Stimulated activated naive CD4-positive, alpha-beta T cell treated with Interleukin-2 at 50 U/mL for 16 hours (primary cell): ENCODE data around the gene SLCO1A2.
"Not testable (repeated sequence)": the region's sequence is repeated elsewhere in the genome, so short reads cannot be mapped to it uniquely, and the experiment has no call there.

Source experiments
- DNase-seq: peaks from one replicate; lab custom pipeline; 2025; lab: John Stamatoyannopoulos, UW

Gene SLCO1A2, protein sequence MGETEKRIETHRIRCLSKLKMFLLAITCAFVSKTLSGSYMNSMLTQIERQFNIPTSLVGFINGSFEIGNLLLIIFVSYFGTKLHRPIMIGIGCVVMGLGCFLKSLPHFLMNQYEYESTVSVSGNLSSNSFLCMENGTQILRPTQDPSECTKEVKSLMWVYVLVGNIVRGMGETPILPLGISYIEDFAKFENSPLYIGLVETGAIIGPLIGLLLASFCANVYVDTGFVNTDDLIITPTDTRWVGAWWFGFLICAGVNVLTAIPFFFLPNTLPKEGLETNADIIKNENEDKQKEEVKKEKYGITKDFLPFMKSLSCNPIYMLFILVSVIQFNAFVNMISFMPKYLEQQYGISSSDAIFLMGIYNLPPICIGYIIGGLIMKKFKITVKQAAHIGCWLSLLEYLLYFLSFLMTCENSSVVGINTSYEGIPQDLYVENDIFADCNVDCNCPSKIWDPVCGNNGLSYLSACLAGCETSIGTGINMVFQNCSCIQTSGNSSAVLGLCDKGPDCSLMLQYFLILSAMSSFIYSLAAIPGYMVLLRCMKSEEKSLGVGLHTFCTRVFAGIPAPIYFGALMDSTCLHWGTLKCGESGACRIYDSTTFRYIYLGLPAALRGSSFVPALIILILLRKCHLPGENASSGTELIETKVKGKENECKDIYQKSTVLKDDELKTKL

DNA sequence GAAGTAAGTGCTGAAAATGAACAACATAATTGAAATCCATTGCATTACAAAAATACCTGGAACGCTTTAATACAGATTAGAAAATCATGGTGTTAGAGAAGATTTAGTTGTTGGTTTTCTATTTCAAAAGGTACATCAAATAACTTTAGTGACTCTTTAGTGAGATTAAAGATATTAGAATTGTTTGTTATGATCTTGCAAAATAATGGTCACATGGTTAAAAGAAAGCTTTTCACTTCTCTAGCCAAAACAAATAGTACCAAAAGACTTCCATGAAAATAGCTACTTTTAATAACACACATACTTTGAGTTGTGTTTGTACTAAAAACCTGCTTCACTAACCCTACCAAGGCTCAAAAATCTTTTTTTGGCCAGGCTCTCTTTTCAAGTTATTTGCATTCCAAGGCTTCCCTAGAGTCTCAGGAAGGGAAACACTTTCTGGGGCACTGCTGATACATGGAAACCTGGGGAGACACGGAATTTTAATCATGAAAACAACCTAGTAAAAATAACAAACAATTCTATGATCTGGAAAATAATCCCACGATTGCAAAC is at the start of gene SLCO1A2:
Gene SLCO1A2, minus strand, starts transcription at position 147 of the 555 bp plus-strand sequence. CDS start 270 bp downstream, outside the sequence.
- DNase-seq, result no peak

GRCh38 chr12:21384261-21384660 is 49.5 kb upstream of the SLCO1A2 start:
- DNase-seq, result no peak

GRCh38 chr12:21381320-21381719 is 46.6 kb upstream of the SLCO1A2 start:
- not testable (repeated sequence) for DNase-seq

- no peak for DNase-seq
Observed at GRCh38 chr12:21379218-21379617, 44.5 kb upstream of the SLCO1A2 start.

GRCh38 chr12:21372602-21373001 is 37.9 kb upstream of the SLCO1A2 start, which contains the start of gene IAPP:
Gene IAPP (plus strand): TSS chr12:21372902. CDS start chr12:21373352, 450 bp downstream.
- no peak for DNase-seq

- no peak for DNase-seq
Observed at GRCh38 chr12:21370845-21371449, 36.2 kb upstream of the SLCO1A2 start.

- no peak for DNase-seq
Observed at GRCh38 chr12:21369141-21369980, 34.6 kb upstream of the SLCO1A2 start.

GRCh38 chr12:21360632-21361031 is 25.9 kb upstream of the SLCO1A2 start:
- DNase-seq, result not testable (repeated sequence)

DNA sequence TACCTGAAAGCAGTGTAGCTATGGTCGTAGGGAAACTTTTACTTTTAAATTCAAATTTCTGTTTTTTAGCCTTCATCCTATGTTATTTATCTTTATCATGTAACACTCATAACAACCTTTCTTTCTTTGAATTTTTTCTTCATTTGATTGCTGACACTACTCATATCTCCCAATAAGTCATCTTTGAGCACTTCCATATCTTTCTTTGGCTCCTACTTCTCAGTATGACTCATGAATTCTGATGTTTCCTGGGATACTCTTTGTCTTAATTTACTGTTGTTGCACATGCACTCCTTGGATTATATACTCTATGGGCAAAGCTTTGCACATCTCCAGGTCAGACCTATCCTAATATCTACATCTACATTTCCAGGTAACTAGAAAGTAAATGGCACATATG is 19.9 kb upstream of the SLCO1A2 start:
- DNase-seq, result no peak

DNA sequence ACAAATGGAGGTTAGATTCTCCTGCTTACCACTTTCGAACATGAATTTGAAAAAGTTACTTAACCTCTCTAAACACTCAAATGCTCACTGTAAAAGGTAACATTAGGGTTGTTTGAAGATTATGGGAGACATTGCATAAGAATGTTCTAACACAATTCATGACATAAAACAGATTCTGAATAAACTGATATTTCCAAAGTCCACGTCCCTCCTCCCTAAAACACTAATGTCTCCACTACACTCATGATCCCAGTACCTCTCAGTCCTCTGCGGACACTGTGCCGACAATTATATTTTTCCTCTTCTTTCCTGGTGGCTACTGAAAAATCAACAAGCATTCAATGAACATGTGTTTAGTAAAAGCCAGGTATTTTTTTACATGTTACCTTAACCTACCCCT is 19.2 kb upstream of the SLCO1A2 start:
- DNase-seq, result no peak

DNA sequence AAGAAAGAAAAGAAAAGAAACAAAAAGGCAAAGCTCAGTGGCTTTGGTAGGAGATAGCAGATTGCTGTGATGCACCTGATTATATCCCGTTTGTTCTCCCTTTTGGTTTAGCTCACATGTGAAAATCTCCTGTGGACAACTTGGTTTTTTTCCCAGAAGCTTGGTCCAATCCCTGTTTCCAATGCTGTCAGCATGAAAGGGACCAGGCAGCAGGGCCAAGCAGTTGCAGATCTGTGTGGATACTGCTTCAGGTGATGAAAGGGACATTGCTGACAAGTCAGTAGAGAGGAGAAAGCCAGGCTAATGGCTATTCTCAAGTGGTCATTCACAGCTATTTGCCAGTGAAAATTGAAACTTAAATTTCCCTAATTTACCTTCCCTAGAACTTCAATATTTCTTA is 18.8 kb upstream of the SLCO1A2 start:
- no peak for DNase-seq

- DNase-seq, result no peak
Observed at GRCh38 chr12:21350975-21351374, 16.3 kb upstream of the SLCO1A2 start.

DNA sequence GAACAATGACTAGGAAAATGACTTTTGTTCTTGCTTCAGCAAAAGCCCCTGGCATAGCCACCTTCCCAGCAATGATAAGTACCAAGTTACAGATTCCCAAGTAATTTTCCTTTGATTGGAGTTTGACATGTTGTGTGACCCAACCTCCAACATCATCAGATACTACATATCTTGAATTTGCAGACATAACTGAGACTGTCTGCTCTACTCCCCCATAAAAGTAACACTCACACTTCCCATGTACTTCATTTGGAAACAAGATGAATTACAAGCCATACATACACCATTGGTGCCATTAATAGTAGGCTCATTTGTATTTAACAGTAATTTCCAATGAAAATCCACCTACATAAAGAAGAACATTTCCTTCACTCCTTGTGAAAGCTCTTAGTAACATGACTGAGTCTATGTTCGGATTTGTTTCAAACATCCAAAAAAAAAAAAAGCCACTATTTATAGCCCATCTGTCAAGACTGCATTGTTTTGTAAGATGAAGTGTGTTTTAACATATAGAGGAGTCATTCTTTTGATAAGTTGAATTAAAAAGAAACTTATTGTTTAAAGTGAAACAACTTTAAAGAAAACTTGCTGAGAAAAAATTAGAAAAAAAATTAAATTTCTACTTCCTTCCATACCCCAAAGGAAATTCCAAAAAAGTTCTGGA is 12.0 kb upstream of the SLCO1A2 start:
- no peak for DNase-seq

DNA sequence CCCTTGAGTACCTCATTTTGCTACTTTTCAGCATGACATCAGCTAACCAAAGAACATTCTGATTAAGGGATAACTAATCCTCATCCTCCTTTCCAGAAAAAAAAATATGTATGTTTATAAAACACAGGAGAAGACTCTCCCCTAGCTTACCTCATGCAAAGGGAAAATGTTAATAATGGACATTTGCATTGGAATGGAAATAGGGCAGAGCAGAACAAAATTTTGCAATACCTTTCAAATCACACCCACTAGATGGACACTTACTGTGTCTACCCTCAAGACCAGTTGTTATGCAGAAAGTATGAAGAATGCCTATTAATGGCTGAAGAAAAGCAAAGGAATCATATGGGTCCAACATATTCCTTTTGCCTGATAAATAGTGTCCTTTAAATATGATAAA is 8.9 kb upstream of the SLCO1A2 start:
- DNase-seq, result no peak

DNA sequence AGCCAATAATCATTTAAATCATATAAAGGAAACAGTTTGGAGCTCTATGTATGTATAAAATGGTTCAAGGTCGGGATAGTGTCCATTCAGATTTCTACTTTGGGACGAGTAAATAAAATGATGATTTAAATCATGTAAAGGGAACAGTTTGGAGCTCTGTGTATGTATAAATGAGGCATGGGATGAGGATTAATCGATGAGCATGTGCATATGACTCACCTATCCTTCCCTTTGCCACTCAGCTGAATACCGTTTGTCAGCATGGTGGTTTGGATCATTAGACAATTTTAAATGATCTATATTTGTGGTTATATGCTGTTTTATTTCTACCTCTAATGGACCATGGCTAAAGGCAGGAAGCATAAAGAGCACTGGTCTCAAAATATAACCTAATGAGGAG is 7.1 kb upstream of the SLCO1A2 start:
- DNase-seq, result no peak

GRCh38 chr12:21340403-21340802 is 5.7 kb upstream of the SLCO1A2 start:
- no peak for DNase-seq

DNA sequence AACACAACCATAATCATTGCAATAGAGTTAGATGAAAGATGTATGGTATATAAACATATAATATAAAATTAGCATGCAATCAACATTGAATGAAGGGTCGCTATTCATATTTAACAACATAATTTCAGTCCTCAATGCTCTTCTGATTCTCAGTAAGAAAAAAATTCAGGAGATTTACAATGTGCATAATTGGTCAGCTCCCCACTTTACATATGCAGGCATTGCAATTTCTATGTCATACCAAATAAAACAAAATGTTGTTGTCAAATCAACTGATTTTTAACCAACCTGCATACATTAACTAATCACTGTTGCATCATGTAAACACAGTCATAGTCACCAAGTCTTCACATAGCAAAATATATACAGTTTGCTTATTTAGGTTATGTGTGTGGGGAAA is 5.2 kb upstream of the SLCO1A2 start:
- DNase-seq, result no peak

DNA sequence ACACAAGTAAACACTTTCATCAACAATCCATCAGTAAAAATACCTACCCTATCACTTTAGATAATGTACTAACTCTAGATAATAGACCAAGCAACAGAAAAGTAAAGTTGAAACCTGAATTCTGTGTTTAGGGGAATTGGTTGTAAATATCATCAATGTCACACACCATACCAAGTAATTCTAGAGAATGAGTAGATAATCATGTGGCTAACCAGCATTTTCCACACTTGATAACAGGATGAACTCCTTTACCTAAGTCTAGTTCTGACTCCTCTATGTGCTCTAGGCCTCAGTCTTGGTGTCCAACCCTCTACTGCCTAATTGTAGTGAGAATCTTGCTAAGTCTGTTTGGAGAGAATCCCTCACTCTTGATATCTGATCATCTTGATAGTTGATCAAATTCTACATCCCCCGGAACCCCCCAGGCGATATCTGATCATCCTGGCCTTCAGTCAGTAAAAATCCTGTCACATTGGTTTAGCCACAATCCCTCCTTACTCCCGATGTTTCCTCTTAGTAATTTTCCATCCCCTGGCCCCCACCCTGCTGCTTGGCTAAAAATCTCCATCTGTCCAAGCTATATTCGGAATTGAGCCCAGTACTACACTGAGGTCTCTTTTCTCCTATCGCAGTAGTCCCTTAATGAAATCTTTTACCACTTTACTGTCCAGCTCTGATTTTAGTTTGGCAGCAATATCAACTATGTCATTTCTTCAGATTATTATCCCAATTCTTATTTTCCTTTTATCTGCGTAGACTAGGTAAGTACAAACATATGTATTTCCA is 3.4 kb upstream of the SLCO1A2 start:
- no peak for DNase-seq

- DNase-seq, result no peak
Observed at GRCh38 chr12:21337453-21337852, 2.7 kb upstream of the SLCO1A2 start.

DNA sequence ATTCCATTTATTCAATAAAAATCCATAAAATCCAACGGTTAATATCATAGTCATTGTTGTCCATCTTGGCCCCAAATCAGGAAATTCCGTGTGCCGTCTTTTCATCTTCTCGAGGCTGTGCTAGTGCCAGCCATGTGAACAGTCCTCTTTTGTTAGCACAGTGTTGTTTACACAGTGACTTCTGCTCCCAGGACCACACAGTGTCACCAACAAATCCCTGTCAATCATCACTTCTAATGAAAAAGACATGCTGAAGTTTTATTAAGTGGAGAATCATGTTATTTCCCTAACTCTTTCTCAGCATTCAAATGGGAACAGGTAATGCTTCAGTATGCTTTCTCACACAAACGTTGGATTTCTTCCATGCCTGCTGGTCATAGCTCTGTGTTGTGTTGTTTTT is 1.9 kb upstream of the SLCO1A2 start:
- no peak for DNase-seq
